ENCODE data around the gene SPAG16.

Gene SPAG16

GRCh38 chr2:213545964-213546475 lies 261.8 kb downstream of the SPAG16 start:
- TF ChIP-seq CTCF (IDR thresholded peaks at IDR 0.05; ENCODE audit: low read depth, low read length) = no peak
- DNase-seq (ENCODE audit: extremely low read depth, low read depth) = no peak

- DNase-seq (ENCODE audit: extremely low read depth, low read depth) = no peak
- TF ChIP-seq CTCF (IDR thresholded peaks at IDR 0.05; ENCODE audit: low read depth, low read length) = no peak
Measured at GRCh38 chr2:213551526-213551925, 267.3 kb downstream of the SPAG16 start.

- DNase-seq (ENCODE audit: extremely low read depth, low read depth) = no peak
- no peak for TF ChIP-seq CTCF (IDR thresholded peaks at IDR 0.05; ENCODE audit: low read depth, low read length)
Measured at GRCh38 chr2:213559053-213559452, 274.8 kb downstream of the SPAG16 start.

DNA sequence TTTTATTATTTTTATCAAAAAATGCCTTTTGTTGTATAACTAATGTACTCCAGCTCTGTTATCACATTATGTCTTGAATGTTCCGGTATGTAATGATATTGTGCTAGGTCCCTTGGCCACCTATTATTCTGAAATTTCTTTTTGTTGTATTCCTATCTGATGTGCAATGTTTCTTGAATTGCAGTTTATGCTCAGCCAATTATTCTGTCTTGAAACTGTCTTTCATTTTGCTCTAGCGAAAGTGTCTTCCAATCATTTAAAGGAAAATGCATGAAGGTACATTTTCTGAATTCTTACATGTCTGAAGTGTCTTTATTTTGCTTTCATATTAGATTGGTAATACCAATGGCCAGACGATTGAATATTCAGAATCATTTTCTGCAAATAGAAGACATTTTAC lies 277.5 kb downstream of the SPAG16 start:
- DNase-seq (ENCODE audit: extremely low read depth, low read depth) = no peak

GRCh38 chr2:213562539-213563180 lies 278.4 kb downstream of the SPAG16 start:
- no peak for DNase-seq (ENCODE audit: extremely low read depth, low read depth)
- no peak for TF ChIP-seq CTCF (IDR thresholded peaks at IDR 0.05; ENCODE audit: low read depth, low read length)

More for the DNA sequence above, 277.5 kb downstream of the SPAG16 start:
- TF ChIP-seq CTCF (IDR thresholded peaks at IDR 0.05; ENCODE audit: low read depth, low read length) = no peak

GRCh38 chr2:213566846-213567245 lies 282.6 kb downstream of the SPAG16 start:
- TF ChIP-seq CTCF (IDR thresholded peaks at IDR 0.05; ENCODE audit: low read depth, low read length) = no peak
- no peak for DNase-seq (ENCODE audit: extremely low read depth, low read depth)

DNA sequence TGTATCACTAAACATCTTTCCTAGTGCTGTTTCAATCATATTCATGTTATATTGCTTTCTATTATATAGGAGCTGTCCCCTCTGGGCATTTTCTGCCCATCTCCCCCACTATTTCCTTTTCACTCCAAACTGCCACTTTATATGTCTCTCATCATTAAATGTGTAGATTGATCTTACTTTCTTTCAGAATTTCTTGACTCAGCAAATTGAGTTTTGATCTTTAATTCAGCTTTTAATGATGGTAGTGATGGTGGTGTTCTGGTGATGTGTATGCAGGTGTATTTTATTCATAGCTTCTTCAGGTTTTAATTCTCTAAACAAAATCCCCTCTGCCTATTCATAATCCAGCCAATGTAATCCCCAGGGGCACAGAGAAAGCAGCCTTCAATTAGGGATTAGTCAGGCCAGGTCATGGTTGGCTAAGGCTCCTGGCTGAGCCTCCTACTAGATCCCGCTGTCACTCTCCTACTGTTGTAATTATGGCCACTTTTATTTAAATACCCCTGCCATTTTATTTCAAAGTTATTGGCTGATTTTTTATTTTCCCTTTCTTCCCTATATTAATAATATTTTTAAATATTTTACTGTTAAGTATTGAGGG lies 325.4 kb downstream of the SPAG16 start:
- no peak for DNase-seq (ENCODE audit: extremely low read depth, low read depth)
- no peak for TF ChIP-seq CTCF (IDR thresholded peaks at IDR 0.05; ENCODE audit: low read depth, low read length)

Data from AG09319 (cell line).